ENCODE measurements around the gene KRT14. TPM values are rescaled to one million over a fixed set of nuclear protein-coding genes. Genes with fewer than 3 reads are reported as not detected.

The KRT14 gene
- total RNA-seq, 1 experiment from 2014 or later, result not detected

DNA sequence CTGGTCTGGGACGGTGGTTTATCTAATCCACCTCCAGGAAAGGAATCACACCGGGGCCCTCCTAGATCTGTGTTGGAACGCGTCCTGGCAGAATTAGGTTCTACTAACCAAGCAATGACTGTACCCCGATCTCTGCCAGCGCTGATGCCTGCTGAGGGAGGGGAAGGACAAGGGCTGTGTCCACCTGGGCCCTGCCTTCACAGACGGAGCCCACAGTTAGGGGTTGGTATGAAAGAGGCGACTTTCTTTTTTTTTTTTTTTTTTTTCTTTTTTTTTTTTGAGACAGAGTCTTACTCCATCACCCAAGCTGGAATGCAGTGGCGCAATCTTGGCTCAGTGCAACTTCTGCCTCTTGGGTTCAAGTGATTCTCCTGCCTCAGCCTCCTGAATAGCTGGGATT is 48.7 kb downstream of the KRT14 start:
- no CpG with 5 or more reads among the region's 9 CpGs for WGBS (ENCODE audit: extremely low coverage, insufficient read length, low lambda C conversion rate)
- Histone ChIP-seq H3K79me1 (ENCODE audit: insufficient read depth, low read depth, low read length, poor library complexity, severe bottlenecking) (no peaks in the 10 kb centered on the region), H2AK5ac (ENCODE audit: insufficient read length, low read length) (no peak overlapping the region), H3K9me3 (ENCODE audit: control insufficient read depth, low read depth, low read length) (no peaks in the 10 kb centered on the region), H2BK5ac (ENCODE audit: insufficient read length, low read length) (no peak overlapping the region), H2BK20ac (ENCODE audit: low read depth, low read length, poor library complexity, severe bottlenecking) (no peak overlapping the region), H3K4ac (ENCODE audit: low read depth, low read length) (no peak overlapping the region), H3K56ac (ENCODE audit: insufficient read length, low read depth, low read length) (no peak overlapping the region), H3K14ac (ENCODE audit: insufficient read depth, low read length) (no peak overlapping the region; the same call in 1 of the 2 replicates), H2BK120ac (ENCODE audit: low read depth, low read length, poor library complexity, severe bottlenecking) (no peak overlapping the region), H3K4me1 (ENCODE audit: insufficient read depth, low read length) (peaks cover 2% of the 10 kb centered on the region; the same call in 1 of the 2 replicates), H3K27ac (ENCODE audit: insufficient read length, low read depth, low read length) (no peak overlapping the region), H2AFZ (ENCODE audit: low read length) (no peak overlapping the region), H4K8ac (replicated peaks; ENCODE audit: insufficient read length, low read depth, low read length) (no peak overlapping the region), H2BK15ac (ENCODE audit: low read depth, low read length) (no peak overlapping the region), H3K23ac (ENCODE audit: insufficient read length, low read depth, low read length) (no peak overlapping the region), H4K5ac (ENCODE audit: insufficient read length, low read depth, low read length) (no peak overlapping the region), H3K23me2 (ENCODE audit: insufficient read length, low read depth, low read length, poor library complexity, severe bottlenecking) (no peaks in the 10 kb centered on the region), H3K79me2 (ENCODE audit: insufficient read depth, low read length) (no peaks in the 10 kb centered on the region), H3K18ac (ENCODE audit: insufficient read length, low read depth, low read length) (no peak overlapping the region), H4K91ac (ENCODE audit: insufficient read length, low read depth, low read length) (no peak overlapping the region), H3K9ac (ENCODE audit: extremely low read depth, insufficient read length, low read length) (no peak overlapping the region), H4K20me1 (ENCODE audit: control insufficient read depth, insufficient read depth, insufficient read length) (no peaks in the 10 kb centered on the region), H3T11ph (ENCODE audit: low read length) (no peak overlapping the region), H2BK12ac (ENCODE audit: insufficient read length, low read depth, low read length) (no peak overlapping the region), H3K4me2 (ENCODE audit: insufficient read depth, insufficient read length, low read length) (no peak overlapping the region), H3K27me3 (ENCODE audit: insufficient read depth, low read length) (no peaks in the 10 kb centered on the region)
- peak overlapping the region in 1 of 3 experiments; percentile 55; a peak in 1 of 7 replicates for H3K27ac Mint-ChIP-seq
- peaks cover 49 to 62% of the 10 kb centered on the region in 2 experiments for H3K4me1 Mint-ChIP-seq
- TF ChIP-seq, protein P1, sequence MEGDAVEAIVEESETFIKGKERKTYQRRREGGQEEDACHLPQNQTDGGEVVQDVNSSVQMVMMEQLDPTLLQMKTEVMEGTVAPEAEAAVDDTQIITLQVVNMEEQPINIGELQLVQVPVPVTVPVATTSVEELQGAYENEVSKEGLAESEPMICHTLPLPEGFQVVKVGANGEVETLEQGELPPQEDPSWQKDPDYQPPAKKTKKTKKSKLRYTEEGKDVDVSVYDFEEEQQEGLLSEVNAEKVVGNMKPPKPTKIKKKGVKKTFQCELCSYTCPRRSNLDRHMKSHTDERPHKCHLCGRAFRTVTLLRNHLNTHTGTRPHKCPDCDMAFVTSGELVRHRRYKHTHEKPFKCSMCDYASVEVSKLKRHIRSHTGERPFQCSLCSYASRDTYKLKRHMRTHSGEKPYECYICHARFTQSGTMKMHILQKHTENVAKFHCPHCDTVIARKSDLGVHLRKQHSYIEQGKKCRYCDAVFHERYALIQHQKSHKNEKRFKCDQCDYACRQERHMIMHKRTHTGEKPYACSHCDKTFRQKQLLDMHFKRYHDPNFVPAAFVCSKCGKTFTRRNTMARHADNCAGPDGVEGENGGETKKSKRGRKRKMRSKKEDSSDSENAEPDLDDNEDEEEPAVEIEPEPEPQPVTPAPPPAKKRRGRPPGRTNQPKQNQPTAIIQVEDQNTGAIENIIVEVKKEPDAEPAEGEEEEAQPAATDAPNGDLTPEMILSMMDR (conservative IDR thresholded peaks at IDR 0.05), result no peak
- no peaks in the 10 kb centered on the region for H3K36me3 Mint-ChIP-seq (ENCODE audit: insufficient read depth in 1 of 3, low read depth in 3 of 3)
- H3K4me3 Mint-ChIP-seq, result no peak overlapping the region
- no peaks in the 10 kb centered on the region; a peak in 1 of 5 replicates for H3K9me3 Mint-ChIP-seq
- peaks cover 12% of the 10 kb centered on the region for H3K27me3 Mint-ChIP-seq (ENCODE audit: low read depth)
- DNase-seq, result no peak

Measured in H9 (cell line).